OCI-LY1 (cell line): ENCODE data around the gene ABCB10.

Experiments used
- EZH2 ChIP-seq: fragments of 200-600 bp; sonication (generic), shearing (Covaris generic); IDR thresholded peaks from 2 replicates; pipeline ENCODE4 v1.8.0; 2017; ENCODE audit warnings: borderline replicate concordance, mixed run types, mild to moderate bottlenecking, antibody characterized with exemption, low read length, moderate library complexity, mixed read lengths
- TF ChIP-seq, protein P1 (sequence below): fragments of 200-600 bp; sonication (generic), shearing (Covaris generic); IDR thresholded peaks from 2 replicates; pipeline ENCODE4 v1.5.1; 2017; ENCODE audit warnings: mild to moderate bottlenecking, antibody characterized with exemption, low read length, moderate library complexity, mixed read lengths

DNA sequence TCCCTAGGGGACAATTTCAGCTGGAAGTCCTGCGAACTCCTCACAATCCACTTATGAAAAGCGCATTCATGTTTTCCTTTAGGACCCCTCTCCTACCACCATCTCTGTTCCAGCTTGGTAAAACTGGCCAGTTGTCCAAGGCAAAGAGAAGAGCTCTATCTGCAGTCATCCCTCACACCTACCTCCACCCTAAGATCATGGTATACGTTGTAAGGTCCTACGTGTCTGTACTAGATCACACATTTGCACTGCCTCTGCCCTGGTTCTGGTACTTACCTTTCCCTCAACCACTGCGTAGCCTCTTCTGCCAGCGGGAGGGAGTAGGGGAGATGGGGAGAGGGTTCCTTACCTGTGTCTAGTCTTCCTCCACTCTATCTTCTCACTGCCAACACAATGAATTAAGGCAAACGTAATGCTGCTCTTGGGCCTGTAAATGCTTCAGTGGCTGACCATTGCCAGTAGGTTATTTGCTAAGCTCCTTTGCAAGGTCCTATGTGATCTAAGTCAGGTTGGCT is 49.6 kb downstream of the ABCB10 start:
- TF ChIP-seq, protein P1, sequence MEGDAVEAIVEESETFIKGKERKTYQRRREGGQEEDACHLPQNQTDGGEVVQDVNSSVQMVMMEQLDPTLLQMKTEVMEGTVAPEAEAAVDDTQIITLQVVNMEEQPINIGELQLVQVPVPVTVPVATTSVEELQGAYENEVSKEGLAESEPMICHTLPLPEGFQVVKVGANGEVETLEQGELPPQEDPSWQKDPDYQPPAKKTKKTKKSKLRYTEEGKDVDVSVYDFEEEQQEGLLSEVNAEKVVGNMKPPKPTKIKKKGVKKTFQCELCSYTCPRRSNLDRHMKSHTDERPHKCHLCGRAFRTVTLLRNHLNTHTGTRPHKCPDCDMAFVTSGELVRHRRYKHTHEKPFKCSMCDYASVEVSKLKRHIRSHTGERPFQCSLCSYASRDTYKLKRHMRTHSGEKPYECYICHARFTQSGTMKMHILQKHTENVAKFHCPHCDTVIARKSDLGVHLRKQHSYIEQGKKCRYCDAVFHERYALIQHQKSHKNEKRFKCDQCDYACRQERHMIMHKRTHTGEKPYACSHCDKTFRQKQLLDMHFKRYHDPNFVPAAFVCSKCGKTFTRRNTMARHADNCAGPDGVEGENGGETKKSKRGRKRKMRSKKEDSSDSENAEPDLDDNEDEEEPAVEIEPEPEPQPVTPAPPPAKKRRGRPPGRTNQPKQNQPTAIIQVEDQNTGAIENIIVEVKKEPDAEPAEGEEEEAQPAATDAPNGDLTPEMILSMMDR: no peak
- TF ChIP-seq EZH2: no peak
